ENCODE data around the gene XAB2. TPM values are rescaled to one million over a fixed set of nuclear protein-coding genes. Genes with fewer than 3 reads are reported as not detected.

The XAB2 gene
- total RNA-seq, 1 experiment from 2014 or later: 36.9 TPM

DNA sequence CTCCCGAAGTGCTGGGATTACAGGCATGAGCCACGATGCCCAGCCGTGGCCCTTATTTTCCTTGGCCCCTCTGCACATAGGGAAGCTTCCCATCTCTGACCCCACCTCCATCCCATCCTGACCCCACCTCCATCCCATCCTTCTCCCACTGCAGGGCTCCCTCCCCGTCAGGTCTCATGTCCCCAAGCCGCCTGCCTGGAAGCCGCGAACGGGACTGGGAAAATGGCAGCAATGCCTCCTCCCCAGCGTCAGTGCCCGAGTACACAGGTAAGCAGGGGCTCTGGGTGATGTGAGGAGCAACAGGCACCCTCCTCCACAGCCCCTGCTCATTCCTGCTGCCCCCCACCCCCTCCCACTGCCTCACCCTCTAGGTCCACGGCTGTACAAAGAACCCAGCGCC, 12.2 kb downstream of the XAB2 start:
- in situ Hi-C loops (cut with HindIII; ENCODE audit: low pct_unique_long_range_greater_than_20kb, low sequenced_read_pairs) (no loop called here), intact Hi-C loops (cut with micrococcal nuclease; ENCODE audit: unreplicated experiment) (no loop called here)
- BruUV-seq (replicated peaks): no TSS peak
- Histone ChIP-seq H3K4me1 (ENCODE audit: control insufficient read depth, insufficient read depth, low read length) (no peaks in the 10 kb centered on the region), H3K4me3 (ENCODE audit: low read depth in 2 of 2, low read length in 2 of 2) (no peak overlapping the region), H3K36me3 (ENCODE audit: control insufficient read depth, insufficient read depth, low read length) (no peaks in the 10 kb centered on the region), H3K27me3 (ENCODE audit: control insufficient read depth, insufficient read depth, low read length) (no peaks in the 10 kb centered on the region), H3K9me3 (ENCODE audit: control insufficient read depth, insufficient read depth, low read depth, low read length) (no peaks in the 10 kb centered on the region), H3K27ac (ENCODE audit: low read length) (no peak overlapping the region)
- no peak for TF ChIP-seq REST (IDR thresholded peaks at IDR 0.05; ENCODE audit: insufficient read depth in 1 of 2, low read depth in 2 of 2, low read length in 1 of 2)
- no peak for TF ChIP-seq SIN3A (IDR thresholded peaks at IDR 0.05; ENCODE audit: borderline replicate concordance, insufficient read depth, low read depth, low read length)
- TF ChIP-seq, protein P1, sequence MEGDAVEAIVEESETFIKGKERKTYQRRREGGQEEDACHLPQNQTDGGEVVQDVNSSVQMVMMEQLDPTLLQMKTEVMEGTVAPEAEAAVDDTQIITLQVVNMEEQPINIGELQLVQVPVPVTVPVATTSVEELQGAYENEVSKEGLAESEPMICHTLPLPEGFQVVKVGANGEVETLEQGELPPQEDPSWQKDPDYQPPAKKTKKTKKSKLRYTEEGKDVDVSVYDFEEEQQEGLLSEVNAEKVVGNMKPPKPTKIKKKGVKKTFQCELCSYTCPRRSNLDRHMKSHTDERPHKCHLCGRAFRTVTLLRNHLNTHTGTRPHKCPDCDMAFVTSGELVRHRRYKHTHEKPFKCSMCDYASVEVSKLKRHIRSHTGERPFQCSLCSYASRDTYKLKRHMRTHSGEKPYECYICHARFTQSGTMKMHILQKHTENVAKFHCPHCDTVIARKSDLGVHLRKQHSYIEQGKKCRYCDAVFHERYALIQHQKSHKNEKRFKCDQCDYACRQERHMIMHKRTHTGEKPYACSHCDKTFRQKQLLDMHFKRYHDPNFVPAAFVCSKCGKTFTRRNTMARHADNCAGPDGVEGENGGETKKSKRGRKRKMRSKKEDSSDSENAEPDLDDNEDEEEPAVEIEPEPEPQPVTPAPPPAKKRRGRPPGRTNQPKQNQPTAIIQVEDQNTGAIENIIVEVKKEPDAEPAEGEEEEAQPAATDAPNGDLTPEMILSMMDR (IDR thresholded peaks at IDR 0.05): no peak
- TF ChIP-seq TCF7L2 (IDR thresholded peaks at IDR 0.05; ENCODE audit: low read depth, low read length): no peak
- no peak for TF ChIP-seq POLR2AphosphoS5 (IDR thresholded peaks at IDR 0.05; ENCODE audit: low read depth, low read length)
- ChIA-PET POLR2A (no interaction called here), CTCF (no interaction called here)
- no peak for ATAC-seq
- DNase-seq (ENCODE audit: low read depth, low spot score): no peak

DNA sequence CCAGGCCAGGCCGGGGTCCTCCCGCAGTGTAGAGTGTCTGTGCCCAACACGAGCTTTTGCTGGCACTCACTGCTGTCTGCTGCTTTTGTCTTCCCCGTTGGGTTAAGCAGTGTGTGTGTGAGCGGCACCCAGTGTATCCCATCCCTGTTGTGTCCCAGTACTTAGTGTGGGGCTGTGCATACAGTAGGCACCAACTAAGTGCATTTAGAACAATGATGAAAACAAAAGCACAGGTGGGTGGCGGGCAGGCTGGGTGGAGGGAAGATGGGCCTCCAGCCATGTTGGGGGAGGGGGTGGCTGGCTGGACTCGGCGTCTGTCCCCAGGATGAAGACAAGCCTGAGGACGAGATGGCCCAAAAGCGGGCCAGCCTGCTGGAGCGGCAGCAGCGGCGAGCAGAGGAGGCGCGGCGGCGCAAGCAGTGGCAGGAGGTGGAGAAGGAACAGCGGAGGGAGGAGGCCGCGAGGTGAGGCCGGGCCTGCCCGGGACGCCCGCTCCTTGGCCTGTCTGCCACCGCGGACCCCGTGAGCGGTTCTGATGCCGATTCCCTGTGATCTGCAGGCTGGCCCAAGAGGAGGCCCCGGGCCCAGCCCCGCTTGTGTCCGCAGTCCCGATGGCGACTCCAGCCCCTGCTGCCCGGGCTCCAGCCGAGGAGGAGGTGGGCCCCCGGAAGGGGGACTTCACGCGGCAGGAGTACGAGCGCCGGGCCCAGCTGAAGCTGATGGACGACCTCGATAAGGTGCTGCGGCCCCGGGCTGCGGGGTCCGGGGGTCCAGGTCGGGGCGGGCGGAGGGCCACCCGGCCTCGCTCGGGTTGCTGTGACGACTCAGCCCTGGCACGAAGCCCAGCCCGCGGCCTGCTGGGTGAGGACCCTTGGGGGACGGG, 14.2 kb downstream of the XAB2 start:
- ChIA-PET CTCF (no interaction called here), POLR2A (no interaction called here)
- Histone ChIP-seq H3K9me3 (ENCODE audit: control insufficient read depth, insufficient read depth, low read depth, low read length) (no peaks in the 10 kb centered on the region), H3K4me1 (ENCODE audit: control insufficient read depth, insufficient read depth, low read length) (no peaks in the 10 kb centered on the region), H3K36me3 (ENCODE audit: control insufficient read depth, insufficient read depth, low read length) (no peaks in the 10 kb centered on the region), H3K4me3 (ENCODE audit: low read depth in 2 of 2, low read length in 2 of 2) (no peak overlapping the region), H3K27ac (ENCODE audit: low read length) (no peak overlapping the region), H3K27me3 (ENCODE audit: control insufficient read depth, insufficient read depth, low read length) (no peaks in the 10 kb centered on the region)
- intact Hi-C loops (cut with micrococcal nuclease; ENCODE audit: unreplicated experiment) (no loop called here), in situ Hi-C loops (cut with HindIII; ENCODE audit: low pct_unique_long_range_greater_than_20kb, low sequenced_read_pairs) (no loop called here)
- no peak for TF ChIP-seq REST (IDR thresholded peaks at IDR 0.05; ENCODE audit: insufficient read depth in 1 of 2, low read depth in 2 of 2, low read length in 1 of 2)
- TF ChIP-seq POLR2AphosphoS5 (IDR thresholded peaks at IDR 0.05; ENCODE audit: low read depth, low read length): no peak
- TF ChIP-seq SIN3A (IDR thresholded peaks at IDR 0.05; ENCODE audit: borderline replicate concordance, insufficient read depth, low read depth, low read length): no peak
- TF ChIP-seq, protein P1 (IDR thresholded peaks at IDR 0.05): no peak
- no peak for TF ChIP-seq TCF7L2 (IDR thresholded peaks at IDR 0.05; ENCODE audit: low read depth, low read length)
- ATAC-seq (no peak), DNase-seq (ENCODE audit: low read depth, low spot score) (no peak)
- BruUV-seq (replicated peaks): no TSS peak
